ENCODE results near the gene ETV3. TPM values are rescaled to one million over a fixed set of nuclear protein-coding genes. Genes with fewer than 3 reads are reported as not detected.
A peak's percentile ranks its signal among the peaks of the same experiment; 100 is the strongest.
"Not testable (repeated sequence)": the region's sequence is repeated elsewhere in the genome, so short reads cannot be mapped to it uniquely, and the experiment has no call there.

Gene ETV3
- total RNA-seq, 2 experiments from 2014 or later, result 47.7 to 47.9 TPM

GRCh38 chr1:157173900-157174410 lies 35.8 kb upstream of the ETV3 start:
- no peak for TF ChIP-seq CTCF (IDR thresholded peaks at IDR 0.05)
- Mint-ChIP-seq H3K36me3 (ENCODE audit: low read depth) (no peaks in the 10 kb centered on the region), H3K27me3 (peaks cover 11% of the 10 kb centered on the region), H3K4me3 (no peak overlapping the region), H3K27ac (no peak overlapping the region), H3K4me1 (ENCODE audit: low read depth) (no peaks in the 10 kb centered on the region), H3K9me3 (no peaks in the 10 kb centered on the region)
- ATAC-seq (no peak), DNase-seq (no peak)
- intact Hi-C loops (cut with micrococcal nuclease), result no loop called here
- ChIA-PET POLR2A (no interaction called here), CTCF (interaction anchor here (0.6 to 4.8 kb wide), 3 partner anchors 8 to 83 kb away, joined by 3 to 24 read pairs (median 8); no protein-coding TSS in a partner anchor)

- DNase-seq; POLR2A ChIA-PET; intact Hi-C loops (cut with micrococcal nuclease); H3K27me3 Mint-ChIP-seq; H3K36me3 Mint-ChIP-seq (ENCODE audit: low read depth); H3K4me1 Mint-ChIP-seq (ENCODE audit: low read depth); H3K27ac Mint-ChIP-seq; H3K4me3 Mint-ChIP-seq; H3K9me3 Mint-ChIP-seq: not testable (repeated sequence)
- peak; percentile 56 for ATAC-seq
- CTCF ChIA-PET, result interaction anchor here (0.6 to 2.9 kb wide), 4 partner anchors 9 to 23 kb away, joined by 3 to 12 read pairs (median 6); no protein-coding TSS in a partner anchor
These were observed 35.0 kb upstream of the ETV3 start for GRCh38 chr1:157173241-157173640.

GRCh38 chr1:157172591-157172990 lies 34.4 kb upstream of the ETV3 start:
- H3K9me3 Mint-ChIP-seq, POLR2A ChIA-PET: not testable (repeated sequence)

GRCh38 chr1:157171903-157172503 lies 33.8 kb upstream of the ETV3 start:
- H3K27ac Mint-ChIP-seq; H3K36me3 Mint-ChIP-seq (ENCODE audit: low read depth); H3K9me3 Mint-ChIP-seq; H3K4me3 Mint-ChIP-seq; H3K4me1 Mint-ChIP-seq (ENCODE audit: low read depth); intact Hi-C loops (cut with micrococcal nuclease); DNase-seq; H3K27me3 Mint-ChIP-seq; POLR2A ChIA-PET: not testable (repeated sequence)
- CTCF ChIA-PET, result interaction anchor here (1.0 to 2.2 kb wide), 10 partner anchors 10 to 347 kb away, joined by 3 to 13 read pairs (median 4); no protein-coding TSS in a partner anchor
- TF ChIP-seq CTCF (IDR thresholded peaks at IDR 0.05), result peak; percentile 29
- ATAC-seq, result peak; percentile 53

More at GRCh38 chr1:157172591-157172990, 34.4 kb upstream of the ETV3 start:
- CTCF ChIA-PET, result interaction anchor here (1.0 to 2.9 kb wide), 5 partner anchors 9 to 172 kb away, joined by 3 to 12 read pairs (median 4); no protein-coding TSS in a partner anchor
- intact Hi-C loops (cut with micrococcal nuclease); H3K4me1 Mint-ChIP-seq (ENCODE audit: low read depth); H3K4me3 Mint-ChIP-seq; H3K27ac Mint-ChIP-seq; H3K27me3 Mint-ChIP-seq; H3K36me3 Mint-ChIP-seq (ENCODE audit: low read depth); DNase-seq; ATAC-seq: not testable (repeated sequence)

GRCh38 chr1:157170677-157171515 lies 32.7 kb upstream of the ETV3 start:
- Mint-ChIP-seq H3K36me3 (ENCODE audit: low read depth) (no peaks in the 10 kb centered on the region), H3K4me1 (ENCODE audit: low read depth) (no peaks in the 10 kb centered on the region), H3K4me3 (no peak overlapping the region), H3K27me3 (peaks cover 6% of the 10 kb centered on the region), H3K9me3 (no peaks in the 10 kb centered on the region), H3K27ac (no peak overlapping the region)
- POLR2A ChIA-PET, result no interaction called here
- peak; percentile 60 for TF ChIP-seq CTCF (IDR thresholded peaks at IDR 0.05)
- DNase-seq (peak; percentile 75), ATAC-seq (no peak)
- intact Hi-C loops (cut with micrococcal nuclease), result no loop called here
- CTCF ChIA-PET, result interaction anchor here (0.6 to 2.2 kb wide), 10 partner anchors 11 to 348 kb away, joined by 3 to 13 read pairs (median 4); no protein-coding TSS in a partner anchor
